GM19238 (cell line): ENCODE data around the gene FGGY.
"Not testable (repeated sequence)": the region's sequence is repeated elsewhere in the genome, so short reads cannot be mapped to it uniquely, and the experiment has no call there.

ENCODE experiments used
- DNase-seq: peaks from one replicate; pipeline ENCODE4 v3.0.0; 2011; ENCODE audit warnings: low spot score; ENCODE audit not compliant: insufficient read length

The FGGY gene

GRCh38 chr1:59541891-59542290, 245.0 kb downstream of the FGGY start:
- DNase-seq = no peak

GRCh38 chr1:59543211-59543668, 246.3 kb downstream of the FGGY start:
- no peak for DNase-seq

- no peak for DNase-seq
Measured at GRCh38 chr1:59544615-59545293, 247.9 kb downstream of the FGGY start.

GRCh38 chr1:59545830-59546229, 248.9 kb downstream of the FGGY start:
- no peak for DNase-seq

GRCh38 chr1:59549066-59549837, 252.4 kb downstream of the FGGY start:
- no peak for DNase-seq

GRCh38 chr1:59549903-59550302, 253.0 kb downstream of the FGGY start:
- DNase-seq = no peak

- DNase-seq = no peak
Measured at GRCh38 chr1:59552007-59552406, 255.1 kb downstream of the FGGY start.

- no peak for DNase-seq
Measured at GRCh38 chr1:59553371-59553770, 256.5 kb downstream of the FGGY start.

- no peak for DNase-seq
Measured at GRCh38 chr1:59554011-59554663, 257.2 kb downstream of the FGGY start.

- no peak for DNase-seq
Measured at GRCh38 chr1:59554752-59555151, 257.9 kb downstream of the FGGY start.

GRCh38 chr1:59556398-59556797, 259.5 kb downstream of the FGGY start:
- DNase-seq = no peak

GRCh38 chr1:59556802-59557548, 260.1 kb downstream of the FGGY start:
- no peak for DNase-seq

GRCh38 chr1:59557549-59557885, 260.6 kb downstream of the FGGY start:
- DNase-seq = no peak

- DNase-seq = not testable (repeated sequence)
Measured at GRCh38 chr1:59558580-59558979, 261.7 kb downstream of the FGGY start.

GRCh38 chr1:59560807-59561450, 264.0 kb downstream of the FGGY start:
- DNase-seq = no peak

GRCh38 chr1:59561796-59562195, 264.9 kb downstream of the FGGY start:
- no peak for DNase-seq

GRCh38 chr1:59564192-59564891, 267.4 kb downstream of the FGGY start:
- no peak for DNase-seq

- no peak for DNase-seq
Measured at GRCh38 chr1:59565611-59566410, 268.9 kb downstream of the FGGY start.

GRCh38 chr1:59568158-59568935, 271.5 kb downstream of the FGGY start:
- no peak for DNase-seq
